IMR-90 (cell line): ENCODE measurements around the gene C1GALT1. TPM values are rescaled to one million over a fixed set of nuclear protein-coding genes. Genes with fewer than 3 reads are reported as not detected.

ENCODE experiments used
- ATAC-seq: fragments of 200-7000 bp; cut with Tn5 transposase; 2 replicates; pipeline ENCODE4 v1.9.1; 2020; ENCODE audit warnings: low read depth, mild to moderate bottlenecking, moderate library complexity
- BruUV-seq: library from RNA; stranded (reverse); fragments of 400-500 nt; replicated peaks from 2 replicates; lab custom pipeline; 2021; lab: Mats Ljungman, UMichigan
- CTCF ChIA-PET: fragments of 300-600 bp; formaldehyde crosslinking; extraction: SDS; loops from one replicate; lab custom pipeline; 2021; ENCODE audit warnings: antibody characterized with exemption; lab: Yijun Ruan, JAX
- POLR2A ChIA-PET: fragments of 300-600 bp; sonication (Branson Sonifier 250); formaldehyde crosslinking; loops from one replicate; lab custom pipeline; 2022; ENCODE audit warnings: antibody characterized with exemption; ENCODE audit not compliant: unreplicated experiment; lab: Charles Lee
- DNase-seq: peaks from one replicate; pipeline ENCODE4 v3.0.0; 2013
- H2AFZ ChIP-seq: replicated peaks from 2 replicates; pipeline ENCODE3; 2013; ENCODE audit warnings: low read length, mild to moderate bottlenecking; ENCODE audit not compliant: poor library complexity
- H2AK5ac ChIP-seq: 2 replicates; pipeline ENCODE4 v1.6.1; 2013; ENCODE audit warnings: low read depth, low read length, inconsistent platforms
- H2AK9ac ChIP-seq: replicated peaks from 2 replicates; pipeline ENCODE3; 2013; ENCODE audit warnings: mild to moderate bottlenecking, low read depth, low read length, moderate library complexity; ENCODE audit not compliant: poor library complexity
- H2BK120ac ChIP-seq: 2 replicates; pipeline ENCODE4 v1.6.1; 2013; ENCODE audit warnings: low read depth, low read length, inconsistent platforms
- H2BK15ac ChIP-seq: 3 replicates; pipeline ENCODE4 v1.6.1; 2013; ENCODE audit warnings: low read depth, low read length, inconsistent platforms
- H2BK20ac ChIP-seq: 2 replicates; pipeline ENCODE4 v1.6.1; 2013; ENCODE audit warnings: low read depth, mild to moderate bottlenecking, inconsistent platforms, low read length, moderate library complexity
- H2BK5ac ChIP-seq: 2 replicates; pipeline ENCODE4 v1.6.1; 2013; ENCODE audit warnings: mild to moderate bottlenecking, low read depth, low read length, inconsistent platforms; ENCODE audit not compliant: poor library complexity, severe bottlenecking
- H3K14ac ChIP-seq: replicated peaks from 2 replicates; pipeline ENCODE4 v1.6.1; 2013; ENCODE audit warnings: low read depth, low read length, inconsistent platforms
- H3K18ac ChIP-seq: 2 replicates; pipeline ENCODE4 v1.6.1; 2013; ENCODE audit warnings: low read depth, low read length, control low read depth
- H3K23ac ChIP-seq: 2 replicates; pipeline ENCODE4 v1.6.1; 2013; ENCODE audit warnings: low read depth, low read length, inconsistent platforms
- H3K27ac ChIP-seq: 2 replicates; pipeline ENCODE4 v1.5.1; 2013; ENCODE audit warnings: mild to moderate bottlenecking, control low read depth, low read length; ENCODE audit not compliant: insufficient read depth
- H3K27me3 ChIP-seq: 2 replicates; pipeline ENCODE4 v1.6.1; 2013; ENCODE audit warnings: low read length; ENCODE audit not compliant: control insufficient read depth, insufficient read depth
- H3K36me3 ChIP-seq: 2 replicates; pipeline ENCODE4 v1.6.1; 2013; ENCODE audit warnings: low read length, mixed read lengths; ENCODE audit not compliant: control insufficient read depth, insufficient read depth
- H3K4ac ChIP-seq: 2 replicates; pipeline ENCODE4 v1.6.1; 2013; ENCODE audit warnings: low read depth, low read length, inconsistent platforms
- H3K4me1 ChIP-seq: 2 replicates; pipeline ENCODE4 v1.6.1; 2013; ENCODE audit warnings: low read length, mixed read lengths; ENCODE audit not compliant: control insufficient read depth, insufficient read depth
- H3K4me2 ChIP-seq: 2 replicates; pipeline ENCODE4 v1.6.1; 2013; ENCODE audit warnings: low read depth, mild to moderate bottlenecking, control low read depth, low read length, moderate library complexity
- H3K4me3 ChIP-seq: 2 replicates; pipeline ENCODE4 v1.5.1; 2013; ENCODE audit warnings: low read depth, mild to moderate bottlenecking, control low read depth, low read length, moderate library complexity; ENCODE audit not compliant: insufficient read depth
- H3K56ac ChIP-seq: 2 replicates; pipeline ENCODE4 v1.6.1; 2013; ENCODE audit warnings: low read length, inconsistent platforms; ENCODE audit not compliant: insufficient read depth; ENCODE audit errors: extremely low read depth
- H3K79me1 ChIP-seq, 2 experiments: 2 replicates each; pipeline ENCODE4 v1.6.1; 2013; ENCODE audit warnings: low read length in 2 of 2, inconsistent platforms in 1 of 2, low read depth in 1 of 2
- H3K9ac ChIP-seq: 2 replicates; pipeline ENCODE4 v1.6.1; 2013; ENCODE audit warnings: low read depth, low read length, control low read depth
- H3K9me1 ChIP-seq: 2 replicates; pipeline ENCODE4 v1.6.1; 2013; ENCODE audit warnings: low read length, inconsistent platforms; ENCODE audit not compliant: insufficient read depth
- H3K9me3 ChIP-seq: 2 replicates; pipeline ENCODE4 v1.6.1; 2013; ENCODE audit warnings: low read length; ENCODE audit not compliant: control insufficient read depth, insufficient read depth
- H4K20me1 ChIP-seq: 2 replicates; pipeline ENCODE4 v1.6.1; 2013; ENCODE audit warnings: low read length, inconsistent platforms; ENCODE audit not compliant: insufficient read depth
- H4K5ac ChIP-seq: 2 replicates; pipeline ENCODE4 v1.6.1; 2013; ENCODE audit warnings: mild to moderate bottlenecking, low read depth, low read length, control low read depth
- H4K8ac ChIP-seq, 2 experiments: 2 replicates each; pipeline ENCODE4 v1.6.1; 2013; ENCODE audit warnings: low read depth in 2 of 2, low read length in 2 of 2, control low read depth in 1 of 2, inconsistent platforms in 1 of 2
- H4K91ac ChIP-seq: 2 replicates; pipeline ENCODE4 v1.6.1; 2013; ENCODE audit warnings: low read depth, low read length, inconsistent platforms; ENCODE audit not compliant: insufficient read depth
- MXI1 ChIP-seq: IDR thresholded peaks from 2 replicates; pipeline ENCODE4 v1.6.1; 2012; ENCODE audit warnings: low read depth, mild to moderate bottlenecking, low read length, moderate library complexity, borderline replicate concordance
- WGBS, 2 experiments: methylation state at CpG; one replicate each; pipeline versions ENCODE4 v1.1.5 to v1.1.7; 2013; ENCODE audit warnings: missing lambda C conversion rate in 2 of 2; ENCODE audit not compliant: insufficient read length in 1 of 2; ENCODE audit errors: extremely low coverage in 2 of 2; 5-methylcytosine and 5-hydroxymethylcytosine counted together
- dilution Hi-C: fragments of 300-500 bp; cut with HindIII; formaldehyde crosslinking; loops from one replicate; pipeline ENCODE4 v1.14.3; 2018; ENCODE audit warnings: low sequenced_read_pairs; ENCODE audit not compliant: unreplicated experiment
- in situ Hi-C: fragments of 300-500 bp; cut with MboI; formaldehyde crosslinking; loops from 3 replicates; pipeline ENCODE4 v1.14.3; 2019; ENCODE audit warnings: low sequenced_read_pairs, inconsistent platforms, mixed read lengths
- intact Hi-C: fragments of 100-400 bp; cut with micrococcal nuclease; formaldehyde crosslinking; loops from 2 replicates; pipeline ENCODE4 v1.10.0; 2022
- polyA plus RNA-seq, 3 experiments: library from polyadenylated mRNA; depleted of rRNA; stranded (reverse); fragments of >200 nt; gene quantifications; 2 replicates each; pipeline ENCODE4 v1.2.3, GENCODE V29; 2012; ENCODE audit warnings: low replicate concordance in 1 of 3
- total RNA-seq: library from RNA; depleted of rRNA; stranded (reverse); fragments of >200 nt; gene quantifications from 2 replicates; pipeline ENCODE4 v1.2.3, GENCODE V29; 2012

Gene C1GALT1
- total and polyA plus RNA-seq, 2 of the 4 experiments (the other 2 are of a cell fraction) = 11.6 to 12.2 TPM

GRCh38 chr7:7220821-7221220 lies 38.5 kb downstream of the C1GALT1 start:
- DNase-seq (no peak), ATAC-seq (no peak)
- Histone ChIP-seq H3K9me3 (no peaks in the 10 kb centered on the region), H3K27me3 (no peaks in the 10 kb centered on the region), H3K23ac (no peak overlapping the region), H2BK5ac (no peak overlapping the region), H3K9me1 (peaks cover 4% of the 10 kb centered on the region; the same call in 1 of the 2 replicates), H2BK120ac (no peak overlapping the region), H3K36me3 (no peaks in the 10 kb centered on the region), H2AK9ac (no peak overlapping the region), H4K20me1 (no peaks in the 10 kb centered on the region), H3K9ac (no peak overlapping the region), H3K4me2 (no peak overlapping the region), H4K5ac (no peak overlapping the region), H2AK5ac (no peak overlapping the region), H3K14ac (no peak overlapping the region), H3K4me3 (no peak overlapping the region), H4K91ac (no peak overlapping the region), H2AFZ (no peak overlapping the region), H3K79me1 (peaks cover 5 to 8% of the 10 kb centered on the region in 2 experiments; a peak in 3 of 4 replicates), H3K4ac (no peak overlapping the region), H4K8ac (no peak overlapping the region), H3K4me1 (peaks cover 6% of the 10 kb centered on the region), H3K56ac (no peak overlapping the region), H3K27ac (no peak overlapping the region), H2BK15ac (0 out of 3 replicates have a peak overlapping the region, but pooled peaks have one; percentile 72), H3K18ac (peak overlapping the region; percentile 18; the same call in 1 of the 2 replicates), H2BK20ac (no peak overlapping the region)
- ChIA-PET CTCF (interaction anchor here (1.1 kb wide), 1 partner anchor 52 kb away, joined by 3 read pairs; no protein-coding TSS in a partner anchor), POLR2A (no interaction called here)
- intact Hi-C loops = loop anchor here (2.0 kb wide), 1 partner anchor 38 kb away; the partner anchor contains the start of gene C1GALT1
- BruUV-seq = no TSS peak
- dilution Hi-C loops = no loop called here
- TF ChIP-seq MXI1 = no peak
- WGBS, 2 experiments = no CpG with 5 or more reads among the region's 3 CpGs
- in situ Hi-C loops = no loop called here
